IPS DF 6.9 (cell line): Measurements from ENCODE around the gene KRT14.
"Not testable (repeated sequence)": the region's sequence is repeated elsewhere in the genome, so short reads cannot be mapped to it uniquely, and the experiment has no call there.

Experiments used
- DNase-seq: peaks from one replicate; pipeline ENCODE4 v3.0.0-alpha.2; 2013; ENCODE audit warnings: low read depth, low spot score
- H3K27ac ChIP-seq: one replicate; pipeline ENCODE4 v1.5.1; 2013; ENCODE audit warnings: low read length, control low read depth
- H3K27me3 ChIP-seq: 2 replicates; pipeline ENCODE4 v1.6.1; 2013; ENCODE audit warnings: mild to moderate bottlenecking, low read length; ENCODE audit not compliant: control insufficient read depth, insufficient read depth
- H3K36me3 ChIP-seq: 2 replicates; pipeline ENCODE4 v1.6.1; 2013; ENCODE audit warnings: low read length; ENCODE audit not compliant: control insufficient read depth, insufficient read depth
- H3K4me1 ChIP-seq: 2 replicates; pipeline ENCODE4 v1.6.1; 2013; ENCODE audit warnings: low read length; ENCODE audit not compliant: control insufficient read depth, insufficient read depth
- H3K4me3 ChIP-seq: 2 replicates; pipeline ENCODE4 v1.5.1; 2013; ENCODE audit warnings: mild to moderate bottlenecking, low read length
- H3K9me3 ChIP-seq: 2 replicates; pipeline ENCODE4 v1.6.1; 2013; ENCODE audit warnings: low read length, inconsistent platforms; ENCODE audit not compliant: control insufficient read depth, insufficient read depth
- WGBS: extraction: QIAGEN DNeasy Blood & Tissue Kit; methylation state at CpG from one replicate; pipeline ENCODE4 v1.1.7; 2013; ENCODE audit warnings: mixed read lengths, missing lambda C conversion rate; ENCODE audit not compliant: insufficient read length, insufficient coverage; 5-methylcytosine and 5-hydroxymethylcytosine counted together

KRT14 gene

GRCh38 chr17:41544491-41544892 is 42.2 kb downstream of the KRT14 start:
- Histone ChIP-seq H3K4me1 (peaks cover 3% of the 10 kb centered on the region), H3K36me3 (no peaks in the 10 kb centered on the region), H3K27me3 (no peaks in the 10 kb centered on the region), H3K9me3 (no peaks in the 10 kb centered on the region), H3K27ac (no peak overlapping the region), H3K4me3 (no peak overlapping the region)
- DNase-seq: no peak
- no CpG with 5 or more reads among the region's 5 CpGs for WGBS

GRCh38 chr17:41542786-41543185 is 43.9 kb downstream of the KRT14 start:
- not testable (repeated sequence) for DNase-seq, H3K27me3 ChIP-seq, H3K4me3 ChIP-seq, H3K27ac ChIP-seq, H3K36me3 ChIP-seq, H3K9me3 ChIP-seq
- H3K4me1 ChIP-seq: peaks cover 11% of the 10 kb centered on the region
- no CpG with 5 or more reads among the region's 10 CpGs for WGBS

GRCh38 chr17:41542357-41542756 is 44.3 kb downstream of the KRT14 start:
- 100% methylated on average over 1 of the region's 2 CpGs for WGBS

GRCh38 chr17:41540921-41541625 is 45.6 kb downstream of the KRT14 start:
- DNase-seq: no peak
- WGBS: no CpG with 5 or more reads among the region's 10 CpGs
- no peak overlapping the region for H3K4me3 ChIP-seq
- no peaks in the 10 kb centered on the region for H3K27me3 ChIP-seq
- no peak overlapping the region for H3K27ac ChIP-seq
- H3K36me3 ChIP-seq: no peaks in the 10 kb centered on the region
- H3K4me1 ChIP-seq: peaks cover 11% of the 10 kb centered on the region
- H3K9me3 ChIP-seq: no peaks in the 10 kb centered on the region

More at GRCh38 chr17:41542357-41542756, 44.3 kb downstream of the KRT14 start:
- no peak overlapping the region for H3K27ac ChIP-seq
- no peaks in the 10 kb centered on the region for H3K9me3 ChIP-seq
- no peak overlapping the region for H3K4me3 ChIP-seq
- H3K4me1 ChIP-seq: peaks cover 11% of the 10 kb centered on the region
- no peak for DNase-seq
- no peaks in the 10 kb centered on the region for H3K36me3 ChIP-seq
- H3K27me3 ChIP-seq: no peaks in the 10 kb centered on the region

- no CpG with 5 or more reads among the region's 7 CpGs for WGBS
- H3K27ac ChIP-seq: no peak overlapping the region
- no peak for DNase-seq
Observed at GRCh38 chr17:41539979-41540701, 46.6 kb downstream of the KRT14 start.

GRCh38 chr17:41539071-41539492 is 47.6 kb downstream of the KRT14 start:
- H3K36me3 ChIP-seq: no peaks in the 10 kb centered on the region
- H3K27me3 ChIP-seq: no peaks in the 10 kb centered on the region
- DNase-seq: no peak
- no CpG with 5 or more reads among the region's 5 CpGs for WGBS
- H3K4me1 ChIP-seq: peaks cover 14% of the 10 kb centered on the region
- no peak overlapping the region for H3K27ac ChIP-seq
- no peaks in the 10 kb centered on the region for H3K9me3 ChIP-seq
- H3K4me3 ChIP-seq: no peak overlapping the region

More at GRCh38 chr17:41539979-41540701, 46.6 kb downstream of the KRT14 start:
- Histone ChIP-seq H3K36me3 (no peaks in the 10 kb centered on the region), H3K4me1 (peaks cover 16% of the 10 kb centered on the region), H3K9me3 (no peaks in the 10 kb centered on the region), H3K27me3 (no peaks in the 10 kb centered on the region), H3K4me3 (no peak overlapping the region)

GRCh38 chr17:41538565-41538991 is 48.1 kb downstream of the KRT14 start:
- no peaks in the 10 kb centered on the region for H3K27me3 ChIP-seq
- H3K4me3 ChIP-seq: no peak overlapping the region
- no peak for DNase-seq
- no peaks in the 10 kb centered on the region for H3K36me3 ChIP-seq
- H3K4me1 ChIP-seq: peaks cover 14% of the 10 kb centered on the region
- no peaks in the 10 kb centered on the region for H3K9me3 ChIP-seq
- no CpG with 5 or more reads among the region's 5 CpGs for whole genome bisulfite sequencing
- no peak overlapping the region for H3K27ac ChIP-seq

GRCh38 chr17:41537990-41538389 is 48.7 kb downstream of the KRT14 start:
- Histone ChIP-seq H3K27me3 (no peaks in the 10 kb centered on the region), H3K9me3 (no peaks in the 10 kb centered on the region), H3K36me3 (no peaks in the 10 kb centered on the region), H3K4me1 (peaks cover 14% of the 10 kb centered on the region), H3K4me3 (no peak overlapping the region), H3K27ac (no peak overlapping the region)
- no peak for DNase-seq
- no CpG with 5 or more reads among the region's 9 CpGs for WGBS

GRCh38 chr17:41537614-41537954 is 49.1 kb downstream of the KRT14 start:
- no peak overlapping the region for H3K27ac ChIP-seq
- no peak for DNase-seq
- no CpG with 5 or more reads among the region's 7 CpGs for WGBS
- no peaks in the 10 kb centered on the region for H3K9me3 ChIP-seq
- H3K36me3 ChIP-seq: no peaks in the 10 kb centered on the region
- H3K4me3 ChIP-seq: no peak overlapping the region
- H3K27me3 ChIP-seq: no peaks in the 10 kb centered on the region
- peaks cover 14% of the 10 kb centered on the region for H3K4me1 ChIP-seq

GRCh38 chr17:41536741-41537613 is 49.7 kb downstream of the KRT14 start:
- H3K27me3 ChIP-seq: no peaks in the 10 kb centered on the region
- H3K27ac ChIP-seq: no peak overlapping the region
- H3K4me1 ChIP-seq: peaks cover 14% of the 10 kb centered on the region
- H3K4me3 ChIP-seq: no peak overlapping the region
- H3K36me3 ChIP-seq: no peaks in the 10 kb centered on the region
- H3K9me3 ChIP-seq: no peaks in the 10 kb centered on the region
- DNase-seq: no peak
- WGBS: no CpG with 5 or more reads among the region's 7 CpGs
